Bone marrow (tissue), 2 donors: ENCODE results near the gene CHAF1B.

Source experiments
- DNase-seq, 2 donors: peaks; one replicate each; lab custom pipeline; 2025; lab: John Stamatoyannopoulos, UW

CHAF1B gene

DNA sequence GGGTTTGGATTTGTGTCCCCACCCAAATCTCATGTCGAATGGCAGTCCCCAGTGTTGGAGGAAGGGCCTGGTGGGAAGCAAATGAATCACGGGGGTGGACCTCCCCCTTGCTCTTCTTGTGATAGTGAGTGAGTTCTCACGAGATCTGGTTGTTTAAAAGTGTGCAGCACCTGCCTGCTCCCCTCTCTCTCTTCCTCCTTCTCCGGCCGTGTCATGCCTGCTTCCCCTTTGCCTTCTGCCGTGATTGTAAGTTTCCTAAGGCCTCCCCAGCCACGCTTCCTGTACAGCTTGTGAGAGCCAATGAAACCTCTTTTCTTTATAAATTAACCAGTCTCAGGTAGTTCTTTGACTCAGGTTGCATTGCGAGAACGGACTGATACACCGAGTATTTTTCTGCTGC is 78.8 kb downstream of the CHAF1B start:
- no peak for DNase-seq

DNA sequence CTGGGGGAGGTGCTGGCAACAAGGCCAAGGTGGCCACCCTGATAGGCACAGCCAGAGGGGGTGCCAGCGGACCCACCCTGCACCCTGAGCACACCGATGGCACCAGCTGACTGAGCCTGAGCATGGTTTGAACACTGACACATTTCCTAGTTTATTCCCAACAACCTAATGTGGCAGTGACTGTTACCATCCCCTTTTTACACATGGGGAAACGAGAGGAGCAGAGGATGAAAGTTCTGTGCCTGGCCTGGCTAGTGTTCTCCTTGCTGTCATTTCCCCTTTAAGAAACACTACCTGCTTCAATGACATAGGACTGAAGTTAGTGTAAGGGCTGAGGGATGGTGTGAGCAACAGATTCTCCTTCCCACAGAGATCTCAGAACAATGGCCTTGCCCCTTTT is 79.4 kb downstream of the CHAF1B start:
- DNase-seq, result no peak

GRCh38 chr21:36465478-36465877 is 80.3 kb downstream of the CHAF1B start:
- DNase-seq, result no peak

DNA sequence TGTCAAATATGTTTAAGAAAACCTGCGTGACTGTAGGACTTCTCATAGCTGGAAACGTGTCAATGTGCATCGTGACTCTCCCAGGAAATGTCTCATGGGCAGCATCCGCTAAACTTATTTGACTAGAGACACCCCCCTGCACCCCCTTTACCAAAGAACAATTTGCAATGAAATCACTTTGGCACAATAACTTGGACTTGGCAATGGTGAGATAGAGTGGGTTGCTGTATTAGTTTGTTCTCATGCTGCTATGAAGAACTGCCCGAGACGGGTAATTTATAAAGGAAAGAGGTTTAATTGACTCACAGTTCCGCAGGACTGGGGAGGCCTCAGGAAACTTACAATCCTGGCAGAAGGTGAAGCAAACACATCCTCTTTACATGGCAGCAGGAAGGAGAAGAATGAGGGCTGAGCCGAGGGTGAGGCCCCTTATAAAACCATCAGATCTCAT is 80.9 kb downstream of the CHAF1B start:
- no peak for DNase-seq
